ENCODE data around the gene COL5A1.

The COL5A1 gene

GRCh38 chr9:134795446-134795845 is 153.8 kb downstream of the COL5A1 start:
- DNase-seq: no peak

GRCh38 chr9:134796882-134797281 is 155.3 kb downstream of the COL5A1 start:
- DNase-seq: no peak

GRCh38 chr9:134800791-134801339 is 159.3 kb downstream of the COL5A1 start:
- DNase-seq: no peak

GRCh38 chr9:134802216-134802795 is 160.7 kb downstream of the COL5A1 start:
- DNase-seq: no peak

- DNase-seq: no peak
These were observed 163.3 kb downstream of the COL5A1 start for GRCh38 chr9:134804871-134805270.

GRCh38 chr9:134807716-134808446 is 166.3 kb downstream of the COL5A1 start:
- DNase-seq: no peak

GRCh38 chr9:134808447-134808792 is 166.8 kb downstream of the COL5A1 start:
- DNase-seq: no peak

GRCh38 chr9:134809292-134809691 is 167.7 kb downstream of the COL5A1 start:
- DNase-seq: no peak

- DNase-seq: no peak
These were observed 168.2 kb downstream of the COL5A1 start for GRCh38 chr9:134809826-134810225.

GRCh38 chr9:134811079-134811672 is 169.6 kb downstream of the COL5A1 start:
- no peak for DNase-seq

GRCh38 chr9:134811673-134812342 is 170.2 kb downstream of the COL5A1 start:
- no peak for DNase-seq

GRCh38 chr9:134812343-134812673 is 170.7 kb downstream of the COL5A1 start:
- DNase-seq: no peak

GRCh38 chr9:134813841-134814240 is 172.2 kb downstream of the COL5A1 start:
- no peak for DNase-seq

GRCh38 chr9:134814598-134815215 is 173.1 kb downstream of the COL5A1 start:
- no peak for DNase-seq

GRCh38 chr9:134815435-134816214 is 174.0 kb downstream of the COL5A1 start:
- DNase-seq: no peak

GRCh38 chr9:134816264-134816663 is 174.7 kb downstream of the COL5A1 start:
- no peak for DNase-seq

GRCh38 chr9:134818000-134818568 is 176.5 kb downstream of the COL5A1 start:
- DNase-seq: no peak

- DNase-seq: no peak
These were observed 177.0 kb downstream of the COL5A1 start for GRCh38 chr9:134818591-134818990.

GRCh38 chr9:134820901-134821300 is 179.3 kb downstream of the COL5A1 start:
- DNase-seq: no peak

- no peak for DNase-seq
These were observed 180.9 kb downstream of the COL5A1 start for GRCh38 chr9:134822541-134822940.

GRCh38 chr9:134823623-134824022 is 182.0 kb downstream of the COL5A1 start:
- no peak for DNase-seq

GRCh38 chr9:134824583-134824982 is 183.0 kb downstream of the COL5A1 start:
- no peak for DNase-seq
